KMS-11 (cell line): ENCODE data around the gene AFAP1L2.

Experiments used
- H2AFZ ChIP-seq: fragments of 200-600 bp; sonication (generic); 2 replicates; pipeline ENCODE4 v1.6.1; 2016; ENCODE audit warnings: antibody characterized with exemption, mixed run types, low read depth
- H3K27ac ChIP-seq: fragments of 200-600 bp; sonication (generic); 2 replicates; pipeline ENCODE4 v1.6.1; 2016; ENCODE audit warnings: mild to moderate bottlenecking, mixed run types
- H3K27me3 ChIP-seq: fragments of 200-600 bp; sonication (generic); 2 replicates; pipeline ENCODE4 v1.6.1; 2017; ENCODE audit warnings: mild to moderate bottlenecking, low read depth, mixed run types, moderate library complexity; ENCODE audit not compliant: insufficient read depth
- H3K36me3 ChIP-seq: fragments of 200-600 bp; sonication (generic); 2 replicates; pipeline ENCODE4 v1.6.1; 2017; ENCODE audit warnings: mild to moderate bottlenecking, mixed run types; ENCODE audit not compliant: insufficient read depth
- H3K4me1 ChIP-seq: fragments of 200-600 bp; sonication (generic); 2 replicates; pipeline ENCODE4 v1.6.1; 2016; ENCODE audit warnings: mild to moderate bottlenecking, low read depth, mixed run types; ENCODE audit not compliant: poor library complexity, severe bottlenecking
- H3K4me2 ChIP-seq: fragments of 200-600 bp; sonication (generic); 2 replicates; pipeline ENCODE4 v1.7.0; 2016; ENCODE audit warnings: mild to moderate bottlenecking, mixed run types
- H3K4me3 ChIP-seq: fragments of 200-600 bp; sonication (generic); IDR thresholded peaks from 2 replicates; pipeline ENCODE4 v1.6.1; 2017; ENCODE audit warnings: low read depth, low read length, mixed read lengths; ENCODE audit not compliant: insufficient read depth
- H3K79me2 ChIP-seq: fragments of 200-600 bp; sonication (generic); 2 replicates; pipeline ENCODE4 v1.6.1; 2016; ENCODE audit warnings: low read depth, mixed run types; ENCODE audit not compliant: insufficient read depth
- H3K9ac ChIP-seq: fragments of 200-600 bp; sonication (generic); 2 replicates; pipeline ENCODE4 v1.6.1; 2016; ENCODE audit warnings: mild to moderate bottlenecking, mixed run types
- H4K20me1 ChIP-seq: fragments of 200-600 bp; sonication (generic); 2 replicates; pipeline ENCODE4 v1.6.1; 2016; ENCODE audit warnings: mild to moderate bottlenecking, mixed run types; ENCODE audit not compliant: insufficient read depth
- CTCF ChIP-seq: fragments of 200-600 bp; sonication (generic); conservative IDR thresholded peaks from 2 replicates; pipeline ENCODE4 v1.6.1; 2017; ENCODE audit warnings: low read depth, mild to moderate bottlenecking, antibody characterized with exemption, low read length, moderate library complexity, mixed read lengths

The AFAP1L2 gene

GRCh38 chr10:114386452-114386851 lies 17.9 kb downstream of the AFAP1L2 start:
- Histone ChIP-seq H3K36me3 (no peaks in the 10 kb centered on the region), H3K4me3 (no peak overlapping the region), H3K4me1 (no peaks in the 10 kb centered on the region), H4K20me1 (no peaks in the 10 kb centered on the region), H3K9ac (no peak overlapping the region), H3K79me2 (no peaks in the 10 kb centered on the region), H2AFZ (no peak overlapping the region), H3K27me3 (no peaks in the 10 kb centered on the region), H3K4me2 (no peak overlapping the region), H3K27ac (no peak overlapping the region)
- TF ChIP-seq CTCF: no peak

GRCh38 chr10:114385557-114385956 lies 18.7 kb downstream of the AFAP1L2 start:
- H3K27ac ChIP-seq: no peak overlapping the region
- no peak overlapping the region for H3K4me2 ChIP-seq
- no peak overlapping the region for H2AFZ ChIP-seq
- no peak overlapping the region for H3K4me3 ChIP-seq
- H3K4me1 ChIP-seq: no peaks in the 10 kb centered on the region
- no peak overlapping the region for H3K9ac ChIP-seq
- H3K27me3 ChIP-seq: no peaks in the 10 kb centered on the region
- H3K36me3 ChIP-seq: no peaks in the 10 kb centered on the region
- no peaks in the 10 kb centered on the region for H3K79me2 ChIP-seq
- no peak for TF ChIP-seq CTCF
- H4K20me1 ChIP-seq: no peaks in the 10 kb centered on the region

GRCh38 chr10:114384601-114385000 lies 19.7 kb downstream of the AFAP1L2 start:
- Histone ChIP-seq H3K4me1 (no peaks in the 10 kb centered on the region), H3K4me2 (no peak overlapping the region), H2AFZ (no peak overlapping the region), H3K9ac (no peak overlapping the region), H4K20me1 (no peaks in the 10 kb centered on the region), H3K36me3 (no peaks in the 10 kb centered on the region), H3K27ac (no peak overlapping the region), H3K4me3 (no peak overlapping the region), H3K79me2 (no peaks in the 10 kb centered on the region), H3K27me3 (no peaks in the 10 kb centered on the region)
- TF ChIP-seq CTCF: no peak

- H2AFZ ChIP-seq: no peak overlapping the region
- no peaks in the 10 kb centered on the region for H3K27me3 ChIP-seq
- no peak overlapping the region for H3K4me2 ChIP-seq
- no peaks in the 10 kb centered on the region for H3K4me1 ChIP-seq
- H3K9ac ChIP-seq: no peak overlapping the region
- no peaks in the 10 kb centered on the region for H3K36me3 ChIP-seq
- H3K79me2 ChIP-seq: no peaks in the 10 kb centered on the region
- no peak overlapping the region for H3K4me3 ChIP-seq
- no peak for TF ChIP-seq CTCF
- H3K27ac ChIP-seq: no peak overlapping the region
- H4K20me1 ChIP-seq: no peaks in the 10 kb centered on the region
Measured at GRCh38 chr10:114384181-114384580, 20.1 kb downstream of the AFAP1L2 start.
